GM18951 (cell line): ENCODE data around the gene SLTM.
"Not testable (repeated sequence)": the region's sequence is repeated elsewhere in the genome, so short reads cannot be mapped to it uniquely, and the experiment has no call there.

Source experiments
- POLR2A ChIP-seq: IDR thresholded peaks from 4 replicates; pipeline ENCODE4 v1.6.1; 2011; ENCODE audit warnings: mild to moderate bottlenecking; ENCODE audit not compliant: insufficient read length, insufficient read depth; ENCODE audit errors: extremely low read depth
- in situ Hi-C: fragments of 300-500 bp; cut with MboI; formaldehyde crosslinking; loops from one replicate; pipeline ENCODE4 v1.12.0; 2022; ENCODE audit warnings: low sequenced_read_pairs, mixed read lengths, inconsistent platforms; ENCODE audit not compliant: unreplicated experiment

The SLTM gene

GRCh38 chr15:58877999-58878825, 55.3 kb downstream of the SLTM start:
- TF ChIP-seq POLR2A, result no peak
- in situ Hi-C loops, result no loop called here

DNA sequence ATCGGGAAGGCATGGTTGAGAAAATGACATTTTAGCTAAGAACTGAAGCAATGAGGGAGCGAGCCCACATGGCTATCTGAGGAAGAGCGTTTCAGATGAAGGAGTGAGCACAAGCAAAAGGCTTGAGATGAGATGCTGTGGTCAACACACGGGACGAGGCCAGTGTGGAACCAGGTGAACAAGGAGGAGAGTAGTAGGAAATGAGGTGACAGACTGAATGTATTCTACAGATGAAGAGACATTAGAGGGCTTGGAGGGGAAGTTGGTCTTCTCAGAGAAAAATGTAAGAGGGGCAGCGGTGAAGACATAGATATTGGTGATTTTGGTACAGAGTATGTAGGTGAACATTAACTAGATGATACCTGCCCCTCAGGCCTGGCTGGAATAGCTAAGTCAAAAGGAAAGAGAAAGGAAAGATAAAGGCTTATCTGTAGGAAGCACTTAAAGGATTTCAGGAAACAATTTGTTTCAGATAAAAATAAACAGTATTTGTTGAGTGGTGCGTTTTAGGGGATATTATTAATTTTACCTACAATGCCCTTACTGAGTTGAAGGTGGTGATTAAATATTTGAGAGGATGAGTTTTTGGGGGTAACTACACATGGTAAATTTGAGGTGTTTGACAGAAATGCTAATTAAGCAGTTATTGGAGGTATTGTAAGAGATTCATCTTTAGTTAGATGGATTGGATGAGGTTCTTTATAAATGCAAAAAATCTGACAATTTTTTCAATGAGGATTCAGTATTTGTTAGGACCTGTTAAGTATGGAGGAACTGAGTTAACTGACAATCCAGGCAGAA, 57.0 kb downstream of the SLTM start:
- in situ Hi-C loops, result no loop called here
- TF ChIP-seq POLR2A, result no peak

DNA sequence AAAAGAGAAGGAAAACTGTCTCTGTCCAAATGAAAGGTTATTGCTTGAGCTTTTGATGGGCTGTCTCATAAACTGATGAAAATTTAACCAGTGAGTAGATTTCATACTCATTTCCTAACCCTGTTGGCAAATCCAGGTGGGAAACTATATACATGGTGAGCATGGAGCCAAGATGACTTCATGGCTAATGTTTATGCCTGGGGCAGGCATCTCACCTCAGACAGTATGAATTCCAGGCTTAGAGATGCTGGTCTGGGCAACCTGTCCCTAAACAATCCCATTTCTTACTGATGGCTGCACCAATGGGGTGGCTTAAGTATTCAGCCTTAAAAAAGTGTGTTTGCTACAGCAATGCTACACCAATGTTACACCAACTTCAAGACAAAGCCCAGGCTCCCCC, 58.1 kb downstream of the SLTM start:
- in situ Hi-C loops, result no loop called here

GRCh38 chr15:58873267-58873666, 60.2 kb downstream of the SLTM start:
- in situ Hi-C loops, result no loop called here

More for the DNA sequence above, 58.1 kb downstream of the SLTM start:
- no peak for TF ChIP-seq POLR2A

DNA sequence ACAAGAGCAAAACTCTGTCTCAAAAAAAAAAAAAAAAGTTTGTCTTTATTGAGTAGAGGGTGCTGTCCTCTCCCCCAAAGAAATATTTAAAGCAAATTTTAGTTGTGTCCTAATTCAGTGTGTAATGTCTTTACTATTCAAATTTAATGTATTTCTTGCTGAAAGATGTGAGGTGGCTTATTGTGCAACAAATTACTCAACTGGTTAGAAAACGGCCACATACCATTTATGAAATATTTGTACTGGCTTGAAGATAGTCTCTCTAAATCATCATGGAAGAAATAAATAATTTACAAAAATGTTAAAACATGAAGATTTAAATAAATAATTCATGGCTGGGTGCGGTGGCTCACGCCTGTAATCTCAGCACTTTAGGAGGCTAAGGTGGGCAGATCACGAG, 63.0 kb downstream of the SLTM start:
- in situ Hi-C loops, result no loop called here
- no peak for TF ChIP-seq POLR2A

More at GRCh38 chr15:58873267-58873666, 60.2 kb downstream of the SLTM start:
- no peak for TF ChIP-seq POLR2A

DNA sequence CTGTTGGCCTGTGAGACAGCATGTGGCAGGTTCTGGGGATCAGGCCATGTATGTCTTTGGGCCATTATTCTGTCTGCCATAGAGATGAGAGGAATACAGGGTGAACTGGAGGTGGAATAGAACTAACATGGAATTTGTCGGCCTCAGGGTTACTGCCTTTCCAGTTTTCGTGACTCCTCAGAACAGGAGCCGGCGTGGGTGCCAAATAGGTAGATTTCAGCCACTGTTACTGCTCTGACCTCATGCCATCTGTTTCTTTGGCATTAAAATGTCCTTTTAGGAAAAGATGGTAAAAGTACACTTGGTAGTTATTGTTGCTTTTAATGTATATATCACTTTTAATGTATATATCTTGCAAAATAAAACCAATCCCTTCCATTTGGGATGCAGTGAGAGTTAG, 65.6 kb downstream of the SLTM start:
- in situ Hi-C loops, result no loop called here

DNA sequence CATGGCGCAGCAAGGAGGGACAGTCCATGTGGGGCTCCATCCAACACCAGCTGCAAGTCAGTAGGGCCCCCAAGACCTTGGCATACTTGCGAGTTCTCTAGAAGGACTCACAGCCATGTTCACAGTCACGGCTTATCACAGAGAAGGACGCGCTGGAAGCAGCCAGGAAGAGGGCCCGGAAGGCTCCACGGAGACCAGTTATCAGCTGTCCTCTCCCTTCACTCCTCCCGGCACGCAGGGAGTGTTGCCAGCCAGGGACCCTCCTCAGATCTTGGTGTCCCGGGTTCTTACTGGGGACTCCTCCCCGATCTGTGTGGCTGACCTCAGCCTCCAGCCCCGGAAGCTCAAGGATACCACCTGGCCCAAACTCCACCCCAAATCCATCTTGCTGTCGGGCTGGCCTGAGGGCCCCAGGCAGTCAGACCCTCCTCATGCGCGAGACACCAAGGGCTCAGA, 68.0 kb downstream of the SLTM start:
- in situ Hi-C loops, result no loop called here
- no peak for TF ChIP-seq POLR2A

More for the DNA sequence above, 65.6 kb downstream of the SLTM start:
- no peak for TF ChIP-seq POLR2A

- in situ Hi-C loops, result no loop called here
- no peak for TF ChIP-seq POLR2A
Observed at GRCh38 chr15:58864602-58865424, 68.7 kb downstream of the SLTM start.

- no peak for TF ChIP-seq POLR2A
- in situ Hi-C loops, result no loop called here
Observed at GRCh38 chr15:58862326-58862725, 71.2 kb downstream of the SLTM start.

DNA sequence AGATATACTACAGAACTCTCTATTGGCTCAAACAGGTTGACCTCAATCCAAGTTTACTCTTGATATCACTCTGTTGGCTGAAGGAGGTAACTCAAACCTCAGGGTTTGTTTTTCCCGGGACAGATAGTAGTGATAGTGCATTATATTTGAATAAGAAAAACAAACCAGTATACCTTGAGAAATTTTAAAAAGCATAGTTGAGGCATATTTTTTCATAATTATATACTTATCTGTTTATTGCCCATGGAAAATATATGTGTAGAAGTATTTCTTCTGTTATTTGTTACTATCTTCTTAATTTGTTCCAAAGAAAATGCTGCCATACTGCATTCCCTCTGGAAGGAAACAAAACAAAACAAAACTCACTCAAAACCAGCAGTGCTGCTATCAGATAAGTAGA, 76.9 kb downstream of the SLTM start:
- in situ Hi-C loops, result not testable (repeated sequence)

- in situ Hi-C loops, result no loop called here
- no peak for TF ChIP-seq POLR2A
Observed at GRCh38 chr15:58856086-58856485, 77.4 kb downstream of the SLTM start.

DNA sequence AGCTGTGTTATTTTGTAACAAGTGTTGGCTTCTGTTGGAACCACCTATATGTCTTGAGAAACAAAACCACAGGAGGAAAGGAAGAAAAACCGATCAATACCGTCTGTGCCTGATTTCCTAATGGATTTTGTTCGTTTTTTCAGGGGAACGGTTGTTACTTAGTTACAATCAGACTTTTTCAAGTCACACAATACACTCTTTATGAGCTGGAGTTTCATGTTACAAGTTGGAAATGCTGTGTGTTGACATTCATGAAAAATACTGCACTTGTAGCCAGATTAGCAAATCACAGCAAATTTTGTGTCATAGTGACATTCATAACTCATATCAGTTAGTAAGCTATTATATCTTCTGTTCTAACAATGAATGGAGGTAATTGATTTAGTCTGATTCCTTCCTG, 78.9 kb downstream of the SLTM start:
- no peak for TF ChIP-seq POLR2A
- in situ Hi-C loops, result no loop called here

DNA sequence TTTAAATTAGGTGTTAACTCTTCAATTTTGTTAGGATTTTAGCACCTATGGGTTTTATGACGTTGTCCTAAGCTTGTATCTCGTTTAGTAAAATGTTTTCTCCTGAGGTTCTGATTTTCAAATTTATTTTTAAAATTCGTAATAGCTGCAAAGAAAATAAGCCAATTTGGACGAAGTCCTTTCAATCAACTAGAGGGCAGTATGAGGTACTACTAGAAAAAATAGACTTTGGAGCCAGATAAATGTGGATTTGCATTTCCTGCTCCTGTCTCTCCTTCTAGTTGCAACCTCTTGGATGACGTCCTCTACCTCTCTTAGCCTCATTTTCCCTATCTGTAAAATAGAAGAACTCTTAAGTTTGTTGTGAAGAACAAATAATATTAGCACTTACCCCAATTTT, 81.1 kb downstream of the SLTM start:
- TF ChIP-seq POLR2A, result no peak
- in situ Hi-C loops, result no loop called here

- in situ Hi-C loops, result not testable (repeated sequence)
Observed at GRCh38 chr15:58851205-58851604, 82.3 kb downstream of the SLTM start.
